NCI-H1436 treated with DMSO at 0.1 percent for 48 hours (cell line): Measurements from ENCODE around the gene THOC2.

Source experiments
- DNase-seq: peaks from one replicate; lab custom pipeline; 2025; lab: John Stamatoyannopoulos, UW

THOC2 gene

GRCh38 chrX:123563167-123563566 is 169.7 kb downstream of the THOC2 start:
- no peak for DNase-seq

- no peak for DNase-seq
Measured at GRCh38 chrX:123562342-123563146, 170.3 kb downstream of the THOC2 start.

GRCh38 chrX:123561439-123562215 is 171.2 kb downstream of the THOC2 start:
- no peak for DNase-seq

- DNase-seq, result no peak
Measured at GRCh38 chrX:123550829-123551228, 182.0 kb downstream of the THOC2 start.
